H1 (cell line): Measurements from ENCODE around the gene NFASC. TPM values are rescaled to one million over a fixed set of nuclear protein-coding genes. Genes with fewer than 3 reads are reported as not detected.

Experiments
- BCL11A ChIP-seq, 2 experiments: IDR thresholded peaks; one replicate each; pipeline ENCODE4 v1.6.1; 2011; ENCODE audit warnings: low read depth in 2 of 2, low read length in 2 of 2, mild to moderate bottlenecking in 2 of 2
- FOSL1 ChIP-seq: IDR thresholded peaks from 2 replicates; pipeline ENCODE4 v1.6.1; 2011; ENCODE audit warnings: mild to moderate bottlenecking, low read depth, low read length, moderate library complexity; ENCODE audit not compliant: insufficient read depth
- RNF2 ChIP-seq: fragments of 200-900, 300-1000 bp; sonication (generic); IDR thresholded peaks from 2 replicates; pipeline ENCODE4 v1.7.1; 2016; ENCODE audit warnings: borderline replicate concordance, low read depth, mild to moderate bottlenecking, antibody characterized with exemption, low read length; ENCODE audit not compliant: poor library complexity, severe bottlenecking; ENCODE audit errors: missing control alignments
- SIRT6 ChIP-seq: IDR thresholded peaks from one replicate; pipeline ENCODE4 v1.7.1; 2012; ENCODE audit warnings: low read length, inconsistent platforms
- SP1 ChIP-seq: IDR thresholded peaks from 2 replicates; pipeline ENCODE4 v1.6.1; 2011; ENCODE audit warnings: low read depth, low read length
- SUZ12 ChIP-seq: fragments of 200-600 bp; sonication (generic); IDR thresholded peaks from 2 replicates; pipeline ENCODE4 v1.6.1; 2012; ENCODE audit warnings: mild to moderate bottlenecking, inconsistent platforms, low read length, moderate library complexity, mixed read lengths
- TAF1 ChIP-seq: IDR thresholded peaks from 2 replicates; pipeline ENCODE4 v1.6.1; 2011; ENCODE audit warnings: mild to moderate bottlenecking, low read depth, low read length
- TAF7 ChIP-seq: optimal IDR thresholded peaks from 2 replicates; pipeline ENCODE3; 2011; ENCODE audit warnings: low read depth, mild to moderate bottlenecking, inconsistent platforms, low read length, moderate library complexity, borderline replicate concordance
- polyA plus RNA-seq, 7 experiments: library from polyadenylated mRNA; depleted of rRNA in 3 of 7; stranded (reverse) in 5 of 7; unstranded in 2 of 7; fragments of >200 nt in 5 of 7; fragments of 200-250 nt in 2 of 7; gene quantifications; 1 replicate in 5 of 7; 2 replicates in 1 of 7; 4 replicates in 1 of 7; pipeline versions ENCODE4 v1.2.1 to v1.2.3, GENCODE V29; 2011 to 2013; ENCODE audit warnings: missing spikeins in 2 of 7, mixed read lengths in 2 of 7
- total RNA-seq: library from RNA; stranded (reverse); fragmentation: NEBNext Ultra II Directional; extraction: Animal tissue kit (Norgen Biotek cat#: 25700); gene quantifications from 2 replicates; pipeline ENCODE4 v1.2.1, GENCODE V29; 2021
- TF ChIP-seq, protein P1 (sequence below): fragments of 300-600 bp; sonication (generic); IDR thresholded peaks from 2 replicates; pipeline ENCODE4 v1.7.1; 2012; ENCODE audit warnings: low read length, moderate library complexity, mild to moderate bottlenecking, inconsistent platforms; ENCODE audit not compliant: insufficient replicate concordance

NFASC gene
- total and polyA plus RNA-seq, 2 of the 8 experiments (the other 6 are each of a cell fraction or from before 2014, with no cell fraction given): 5.0 to 15.2 TPM

DNA sequence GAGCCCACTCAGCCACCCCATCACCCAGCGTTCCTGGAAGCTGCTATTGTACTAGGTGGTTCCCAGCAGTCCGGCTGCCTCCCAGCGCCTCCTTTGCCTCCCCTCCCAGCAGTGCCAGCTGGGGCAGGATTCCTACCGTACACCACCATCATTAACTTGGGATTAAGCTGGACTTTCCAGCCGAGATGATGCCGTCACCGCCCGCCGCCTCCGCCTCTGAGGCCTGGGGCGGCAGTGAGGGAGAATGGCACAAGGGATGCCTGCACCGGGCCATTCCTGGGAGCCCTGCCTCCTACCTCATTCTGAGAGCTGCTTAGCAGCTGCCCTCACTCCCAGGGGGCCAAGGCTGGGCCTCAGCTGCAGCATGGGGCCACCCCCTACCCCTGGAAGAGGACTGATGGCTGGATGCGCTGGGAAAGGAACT is 185.5 kb downstream of the NFASC start (continued):
- TF ChIP-seq, protein P1, sequence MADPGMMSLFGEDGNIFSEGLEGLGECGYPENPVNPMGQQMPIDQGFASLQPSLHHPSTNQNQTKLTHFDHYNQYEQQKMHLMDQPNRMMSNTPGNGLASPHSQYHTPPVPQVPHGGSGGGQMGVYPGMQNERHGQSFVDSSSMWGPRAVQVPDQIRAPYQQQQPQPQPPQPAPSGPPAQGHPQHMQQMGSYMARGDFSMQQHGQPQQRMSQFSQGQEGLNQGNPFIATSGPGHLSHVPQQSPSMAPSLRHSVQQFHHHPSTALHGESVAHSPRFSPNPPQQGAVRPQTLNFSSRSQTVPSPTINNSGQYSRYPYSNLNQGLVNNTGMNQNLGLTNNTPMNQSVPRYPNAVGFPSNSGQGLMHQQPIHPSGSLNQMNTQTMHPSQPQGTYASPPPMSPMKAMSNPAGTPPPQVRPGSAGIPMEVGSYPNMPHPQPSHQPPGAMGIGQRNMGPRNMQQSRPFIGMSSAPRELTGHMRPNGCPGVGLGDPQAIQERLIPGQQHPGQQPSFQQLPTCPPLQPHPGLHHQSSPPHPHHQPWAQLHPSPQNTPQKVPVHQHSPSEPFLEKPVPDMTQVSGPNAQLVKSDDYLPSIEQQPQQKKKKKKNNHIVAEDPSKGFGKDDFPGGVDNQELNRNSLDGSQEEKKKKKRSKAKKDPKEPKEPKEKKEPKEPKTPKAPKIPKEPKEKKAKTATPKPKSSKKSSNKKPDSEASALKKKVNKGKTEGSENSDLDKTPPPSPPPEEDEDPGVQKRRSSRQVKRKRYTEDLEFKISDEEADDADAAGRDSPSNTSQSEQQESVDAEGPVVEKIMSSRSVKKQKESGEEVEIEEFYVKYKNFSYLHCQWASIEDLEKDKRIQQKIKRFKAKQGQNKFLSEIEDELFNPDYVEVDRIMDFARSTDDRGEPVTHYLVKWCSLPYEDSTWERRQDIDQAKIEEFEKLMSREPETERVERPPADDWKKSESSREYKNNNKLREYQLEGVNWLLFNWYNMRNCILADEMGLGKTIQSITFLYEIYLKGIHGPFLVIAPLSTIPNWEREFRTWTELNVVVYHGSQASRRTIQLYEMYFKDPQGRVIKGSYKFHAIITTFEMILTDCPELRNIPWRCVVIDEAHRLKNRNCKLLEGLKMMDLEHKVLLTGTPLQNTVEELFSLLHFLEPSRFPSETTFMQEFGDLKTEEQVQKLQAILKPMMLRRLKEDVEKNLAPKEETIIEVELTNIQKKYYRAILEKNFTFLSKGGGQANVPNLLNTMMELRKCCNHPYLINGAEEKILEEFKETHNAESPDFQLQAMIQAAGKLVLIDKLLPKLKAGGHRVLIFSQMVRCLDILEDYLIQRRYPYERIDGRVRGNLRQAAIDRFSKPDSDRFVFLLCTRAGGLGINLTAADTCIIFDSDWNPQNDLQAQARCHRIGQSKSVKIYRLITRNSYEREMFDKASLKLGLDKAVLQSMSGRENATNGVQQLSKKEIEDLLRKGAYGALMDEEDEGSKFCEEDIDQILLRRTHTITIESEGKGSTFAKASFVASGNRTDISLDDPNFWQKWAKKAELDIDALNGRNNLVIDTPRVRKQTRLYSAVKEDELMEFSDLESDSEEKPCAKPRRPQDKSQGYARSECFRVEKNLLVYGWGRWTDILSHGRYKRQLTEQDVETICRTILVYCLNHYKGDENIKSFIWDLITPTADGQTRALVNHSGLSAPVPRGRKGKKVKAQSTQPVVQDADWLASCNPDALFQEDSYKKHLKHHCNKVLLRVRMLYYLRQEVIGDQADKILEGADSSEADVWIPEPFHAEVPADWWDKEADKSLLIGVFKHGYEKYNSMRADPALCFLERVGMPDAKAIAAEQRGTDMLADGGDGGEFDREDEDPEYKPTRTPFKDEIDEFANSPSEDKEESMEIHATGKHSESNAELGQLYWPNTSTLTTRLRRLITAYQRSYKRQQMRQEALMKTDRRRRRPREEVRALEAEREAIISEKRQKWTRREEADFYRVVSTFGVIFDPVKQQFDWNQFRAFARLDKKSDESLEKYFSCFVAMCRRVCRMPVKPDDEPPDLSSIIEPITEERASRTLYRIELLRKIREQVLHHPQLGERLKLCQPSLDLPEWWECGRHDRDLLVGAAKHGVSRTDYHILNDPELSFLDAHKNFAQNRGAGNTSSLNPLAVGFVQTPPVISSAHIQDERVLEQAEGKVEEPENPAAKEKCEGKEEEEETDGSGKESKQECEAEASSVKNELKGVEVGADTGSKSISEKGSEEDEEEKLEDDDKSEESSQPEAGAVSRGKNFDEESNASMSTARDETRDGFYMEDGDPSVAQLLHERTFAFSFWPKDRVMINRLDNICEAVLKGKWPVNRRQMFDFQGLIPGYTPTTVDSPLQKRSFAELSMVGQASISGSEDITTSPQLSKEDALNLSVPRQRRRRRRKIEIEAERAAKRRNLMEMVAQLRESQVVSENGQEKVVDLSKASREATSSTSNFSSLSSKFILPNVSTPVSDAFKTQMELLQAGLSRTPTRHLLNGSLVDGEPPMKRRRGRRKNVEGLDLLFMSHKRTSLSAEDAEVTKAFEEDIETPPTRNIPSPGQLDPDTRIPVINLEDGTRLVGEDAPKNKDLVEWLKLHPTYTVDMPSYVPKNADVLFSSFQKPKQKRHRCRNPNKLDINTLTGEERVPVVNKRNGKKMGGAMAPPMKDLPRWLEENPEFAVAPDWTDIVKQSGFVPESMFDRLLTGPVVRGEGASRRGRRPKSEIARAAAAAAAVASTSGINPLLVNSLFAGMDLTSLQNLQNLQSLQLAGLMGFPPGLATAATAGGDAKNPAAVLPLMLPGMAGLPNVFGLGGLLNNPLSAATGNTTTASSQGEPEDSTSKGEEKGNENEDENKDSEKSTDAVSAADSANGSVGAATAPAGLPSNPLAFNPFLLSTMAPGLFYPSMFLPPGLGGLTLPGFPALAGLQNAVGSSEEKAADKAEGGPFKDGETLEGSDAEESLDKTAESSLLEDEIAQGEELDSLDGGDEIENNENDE: no peak
- TF ChIP-seq SIRT6: no peak
- TF ChIP-seq TAF7: no peak
- no peak for TF ChIP-seq SUZ12
- TF ChIP-seq SP1: no peak
- TF ChIP-seq FOSL1: no peak
- no peak for TF ChIP-seq RNF2
- no peak for TF ChIP-seq TAF1
- no peak for TF ChIP-seq BCL11A (IDR thresholded peaks at IDR 0.05; ENCODE audit: low read depth in 2 of 2, low read length in 2 of 2)
